DOHH2 (cell line): Measurements from ENCODE around the gene RARB.

Experiments
- CTCF ChIP-seq: fragments of 200-600 bp; sonication (generic); IDR thresholded peaks from one replicate; pipeline ENCODE4 v1.5.1; 2014; ENCODE audit warnings: antibody characterized with exemption, mild to moderate bottlenecking, low read depth, low read length; ENCODE audit not compliant: poor library complexity, severe bottlenecking
- EZH2phosphoT487 ChIP-seq: fragments of 200-600 bp; sonication (generic); IDR thresholded peaks from 2 replicates; pipeline ENCODE4 v1.6.1; 2017; ENCODE audit warnings: borderline replicate concordance, mild to moderate bottlenecking, antibody characterized with exemption, low read length, moderate library complexity, mixed read lengths

- TF ChIP-seq CTCF (no peak), EZH2phosphoT487 (no peak)
These were observed 21.0 kb downstream of the RARB start for GRCh38 chr3:25448750-25449692.
